Esophagus squamous epithelium (tissue), 5 donors: ENCODE measurements around the gene MUL1. TPM values are rescaled to one million over a fixed set of nuclear protein-coding genes. Genes with fewer than 3 reads are reported as not detected.

Experiments
- DNase-seq: peaks from one replicate; lab custom pipeline; 2025; lab: John Stamatoyannopoulos, UW
- H3K27ac ChIP-seq, 4 donors: fragments of 200-600 bp; sonication (generic); one replicate each; pipeline ENCODE4 v1.5.1; 2016 to 2019; ENCODE audit warnings: mild to moderate bottlenecking in 1 of 4
- H3K27me3 ChIP-seq, 4 donors: fragments of 200-600 bp; sonication (generic); 1 replicate in 3 of 4; 2 replicates in 1 of 4; pipeline versions ENCODE4 v1.5.1 to v1.6.0; 2017 to 2021; ENCODE audit warnings: antibody characterized with exemption in 1 of 4
- H3K36me3 ChIP-seq, 3 donors: fragments of 200-600 bp; sonication (generic); one replicate each; pipeline ENCODE4 v1.5.1; 2016 to 2019
- H3K4me1 ChIP-seq, 3 donors: fragments of 200-600 bp; sonication (generic); one replicate each; pipeline ENCODE4 v1.5.1; 2017 to 2019
- H3K4me3 ChIP-seq, 4 donors: fragments of 200-600 bp; sonication (generic); 1 replicate in 3 of 4; 2 replicates in 1 of 4; pipeline ENCODE4 v1.5.1; 2016 to 2019; ENCODE audit warnings: mild to moderate bottlenecking in 2 of 4, moderate library complexity in 1 of 4
- H3K9me3 ChIP-seq, 3 donors: fragments of 200-600 bp; sonication (generic); one replicate each; pipeline ENCODE4 v1.5.1; 2016 to 2019
- CTCF ChIP-seq, 6 experiments: fragments of 450-650 bp in 4 of 6; fragments of 200-600 bp in 2 of 6; sonication (generic) in 2 of 6; IDR thresholded peaks; one replicate each; pipeline ENCODE4 v1.5.1; 2016 to 2019; ENCODE audit warnings: antibody characterized with exemption in 6 of 6, mild to moderate bottlenecking in 4 of 6, moderate library complexity in 4 of 6
- POLR2A ChIP-seq, 4 donors: fragments of 450-650 bp; IDR thresholded peaks; one replicate each; pipeline ENCODE4 v1.6.1; 2017; ENCODE audit warnings: antibody characterized with exemption in 4 of 4, mild to moderate bottlenecking in 4 of 4, moderate library complexity in 3 of 4
- WGBS, 2 donors: methylation state at CpG; one replicate each; pipeline ENCODE4 v1.1.5; 2018; 5-methylcytosine and 5-hydroxymethylcytosine counted together
- intact Hi-C: fragments of 100-400 bp; cut with DNase I; formaldehyde crosslinking; loops from one replicate; pipeline ENCODE4 v1.15.0; 2022
- total RNA-seq, 4 donors: library from RNA; depleted of rRNA; stranded (reverse); fragments of >200 nt; gene quantifications; one replicate each; pipeline ENCODE4 v1.1.0, GENCODE V29; 2016
- donor health status: DM: yes; HTN: yes; CAD: no.

Gene MUL1
- total RNA-seq, 4 donors from 2014 or later = 19.0 to 35.6 (median 26.2) TPM

DNA sequence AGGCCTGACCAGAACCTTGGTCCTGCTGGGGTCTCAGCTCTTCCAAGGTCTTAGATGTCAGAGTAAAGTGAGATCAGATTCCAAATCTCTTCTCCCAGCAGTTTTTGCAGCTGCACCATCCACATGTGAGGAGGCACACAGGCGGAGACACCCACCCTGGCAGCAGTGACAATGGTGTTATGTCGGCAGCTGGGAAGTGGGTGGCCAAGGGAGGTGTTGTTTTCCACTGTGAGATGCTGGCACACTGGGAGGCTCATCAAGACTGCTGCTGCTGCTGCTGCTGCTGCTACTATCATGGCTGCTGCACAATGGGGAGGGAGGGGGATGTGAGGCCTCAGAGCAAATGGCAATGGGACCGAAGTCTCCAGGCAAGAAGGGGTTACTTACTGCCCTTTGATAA, 45.6 kb downstream of the MUL1 start:
- H3K4me1 ChIP-seq = no peaks in the 10 kb centered on the region
- TF ChIP-seq POLR2A (IDR thresholded peaks at IDR 0.05) = no peak
- no peak for TF ChIP-seq CTCF (IDR thresholded peaks at IDR 0.05)
- H3K9me3 ChIP-seq = no peaks in the 10 kb centered on the region
- 79% methylated on average over 3 of the region's 3 CpGs; no CpG with 5 or more reads in 1 of the 2 donors for WGBS, 2 donors
- intact Hi-C loops = no loop called here
- H3K36me3 ChIP-seq = no peaks in the 10 kb centered on the region
- peaks cover 0 to 63% (median 0%) of the 10 kb centered on the region in 4 donors for H3K27me3 ChIP-seq
- no peak overlapping the region for H3K27ac ChIP-seq
- no peak for DNase-seq
- H3K4me3 ChIP-seq = no peak overlapping the region

DNA sequence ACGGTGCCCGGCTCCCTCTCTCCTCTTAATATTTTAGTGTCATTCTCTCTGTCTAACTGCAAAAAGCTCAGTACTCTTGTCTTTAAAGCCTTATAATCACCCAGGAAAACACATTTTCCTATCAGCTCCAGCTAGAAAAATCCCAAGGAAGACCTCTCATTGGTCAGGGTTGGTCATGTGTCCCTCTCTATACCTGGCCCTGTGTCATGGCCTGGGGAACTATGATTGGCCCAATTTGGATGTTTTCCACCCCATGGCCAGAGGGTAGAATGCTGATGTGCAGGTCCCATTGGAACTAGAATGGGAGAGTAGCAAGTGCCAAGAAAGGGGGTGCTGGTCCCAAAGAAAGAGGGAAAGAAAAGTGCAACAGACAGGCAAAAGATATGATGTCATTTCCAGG, 49.2 kb downstream of the MUL1 start:
- 92 to 94% methylated on average over 2 of the region's 2 CpGs for WGBS, 2 donors
- no peaks in the 10 kb centered on the region for H3K36me3 ChIP-seq
- H3K27me3 ChIP-seq = peaks cover 0 to 47% (median 0%) of the 10 kb centered on the region in 4 donors
- TF ChIP-seq POLR2A (IDR thresholded peaks at IDR 0.05) = no peak
- TF ChIP-seq CTCF (IDR thresholded peaks at IDR 0.05) = no peak
- intact Hi-C loops = no loop called here
- no peaks in the 10 kb centered on the region for H3K9me3 ChIP-seq
- H3K27ac ChIP-seq = no peak overlapping the region
- no peaks in the 10 kb centered on the region for H3K4me1 ChIP-seq
- H3K4me3 ChIP-seq = no peak overlapping the region
- no peak for DNase-seq

GRCh38 chr1:20454004-20454403, 53.9 kb downstream of the MUL1 start:
- Histone ChIP-seq H3K27me3 (peaks cover 0 to 70% (median 0%) of the 10 kb centered on the region in 4 donors), H3K36me3 (no peaks in the 10 kb centered on the region), H3K4me3 (no peak overlapping the region), H3K4me1 (no peaks in the 10 kb centered on the region), H3K27ac (no peak overlapping the region), H3K9me3 (no peaks in the 10 kb centered on the region)
- no peak for DNase-seq
- intact Hi-C loops = no loop called here
- WGBS, 2 donors = 89 to 90% methylated on average over 2 to 3 of the region's 4 CpGs
- TF ChIP-seq CTCF (IDR thresholded peaks at IDR 0.05) (no peak), POLR2A (IDR thresholded peaks at IDR 0.05) (no peak)

GRCh38 chr1:20449735-20450311, 58.1 kb downstream of the MUL1 start:
- no peaks in the 10 kb centered on the region for H3K9me3 ChIP-seq
- peaks cover 0 to 62% (median 0%) of the 10 kb centered on the region in 4 donors for H3K27me3 ChIP-seq

More at GRCh38 chr1:20449735-20450311, 58.1 kb downstream of the MUL1 start:
- 60 to 70% methylated on average over 4 of the region's 4 CpGs for WGBS, 2 donors
- Histone ChIP-seq H3K36me3 (no peaks in the 10 kb centered on the region), H3K4me3 (no peak overlapping the region), H3K27ac (no peak overlapping the region), H3K4me1 (no peaks in the 10 kb centered on the region)
- TF ChIP-seq POLR2A (IDR thresholded peaks at IDR 0.05) = no peak
- no peak for TF ChIP-seq CTCF (IDR thresholded peaks at IDR 0.05)
- intact Hi-C loops = no loop called here
- DNase-seq = no peak

Other genes starting within 250 kb of the MUL1 start
- gene VWA5B1, start 217.3 kb downstream of the MUL1 start, total RNA-seq = not detected
- 10 to 100 TPM in 1 of 4 donors, 1 to 10 TPM in 3; 3.1 to 12.8 (median 6.8) TPM for gene CAMK2N1, start 21.9 kb downstream of the MUL1 start, total RNA-seq
- under 1 TPM in 3 of 4 donors, not detected in 1; 0.11 to 0.19 (median 0.13) TPM for gene FAM43B, start 44.4 kb upstream of the MUL1 start, total RNA-seq
- 10 to 100 TPM in 3 of 4 donors, 1 to 10 TPM in 1; 9.7 to 53.7 (median 45.9) TPM for gene CDA, start 80.9 kb upstream of the MUL1 start, total RNA-seq
- gene PINK1, start 125.3 kb upstream of the MUL1 start, total RNA-seq = 100 to 1,000 TPM in 1 of 4 donors, 10 to 100 TPM in 3; 55.0 to 110 (median 77.1) TPM
- 100 to 1,000 TPM; 106 to 183 (median 127) TPM for gene DDOST, start 153.2 kb upstream of the MUL1 start, total RNA-seq
- gene KIF17, start 209.9 kb upstream of the MUL1 start, total RNA-seq = 1 to 10 TPM in 1 of 4 donors, under 1 TPM in 2, not detected in 1; 0.57 to 1.9 (median 0.85) TPM
- 1 to 10 TPM in 1 of 4 donors, under 1 TPM in 2, not detected in 1; 0.57 to 1.1 (median 0.79) TPM for gene SH2D5, start 224.6 kb upstream of the MUL1 start, total RNA-seq